ENCODE data around the gene KLHL30. TPM values are rescaled to one million over a fixed set of nuclear protein-coding genes. Genes with fewer than 3 reads are reported as not detected.

KLHL30 gene
- total RNA-seq, 4 donors from 2014 or later = 0.14 to 5.6 TPM; not detected in 2

- in situ Hi-C loops (cut with MboI; ENCODE audit: low pct_ligation_motif_present in 1 of 4, low pct_unique_long_range_greater_than_20kb in 1 of 4, low sequenced_read_pairs in 3 of 4) (no loop called here), intact Hi-C loops (cut with DNase I; ENCODE audit: low total_unique reads) (no loop called here)
- no peak for TF ChIP-seq CTCF (IDR thresholded peaks at IDR 0.05)
- TF ChIP-seq POLR2A (IDR thresholded peaks at IDR 0.05) = no peak
- H3K27me3 ChIP-seq = no peaks in the 10 kb centered on the region
- DNase-seq = peak; percentile 6
- H3K36me3 ChIP-seq = no peaks in the 10 kb centered on the region
- peaks cover 0 to 12% (median 6%) of the 10 kb centered on the region in 4 donors for H3K4me1 ChIP-seq
- no peak overlapping the region for H3K4me3 ChIP-seq
- no peaks in the 10 kb centered on the region for H3K9me3 ChIP-seq
- 86% methylated on average over 21 of the region's 21 CpGs; no CpG with 5 or more reads in 1 of the 2 donors for WGBS, 2 donors (ENCODE audit: low coverage in 1 of 2)
- no peak overlapping the region for H3K27ac ChIP-seq
Measured at GRCh38 chr2:238104691-238105371, 33.6 kb upstream of the KLHL30 start.

DNA sequence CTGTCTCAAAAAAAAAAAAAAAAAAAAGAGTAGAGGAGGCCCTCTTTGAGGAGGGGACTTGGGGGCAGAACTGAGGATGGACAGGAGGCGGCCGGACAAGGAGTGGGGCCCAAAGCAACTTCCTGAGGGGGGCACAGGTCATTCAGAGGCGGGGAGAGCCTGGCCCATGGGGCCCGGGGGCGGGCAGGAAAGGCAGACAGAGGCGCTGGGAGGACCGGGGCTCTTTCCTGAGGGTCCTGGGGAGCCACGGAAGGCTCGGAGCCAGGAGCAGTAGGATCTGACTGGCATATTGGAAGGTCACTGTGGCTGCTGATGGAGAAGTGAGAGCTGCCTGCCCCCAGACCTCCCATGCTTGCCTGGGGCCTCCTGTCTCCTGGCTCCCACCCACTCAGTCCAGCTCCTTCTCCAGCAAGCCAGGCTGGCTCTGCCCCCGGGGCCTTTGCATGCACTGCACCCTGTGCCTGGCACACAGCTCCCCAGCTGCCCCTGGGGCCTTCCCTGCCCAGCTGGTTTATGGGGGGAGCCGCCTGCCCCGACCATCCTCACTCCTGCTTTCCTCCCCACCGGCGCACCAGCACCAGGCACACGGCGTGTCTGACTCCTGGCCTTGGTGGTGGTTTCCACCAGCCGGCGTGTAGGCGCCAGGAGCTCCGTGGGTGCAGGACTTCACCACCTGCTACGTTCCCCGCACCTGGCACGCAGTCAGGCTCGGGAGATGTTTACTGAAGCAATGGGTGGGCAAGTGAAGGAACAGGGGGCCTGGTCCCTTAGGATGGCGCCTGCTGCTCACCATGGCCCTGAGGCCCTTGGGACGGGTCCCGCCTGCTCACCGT is 32.7 kb upstream of the KLHL30 start:
- Histone ChIP-seq H3K4me1 (peaks cover 0 to 12% (median 6%) of the 10 kb centered on the region in 4 donors), H3K27ac (no peak overlapping the region), H3K27me3 (no peaks in the 10 kb centered on the region), H3K36me3 (no peaks in the 10 kb centered on the region), H3K9me3 (no peaks in the 10 kb centered on the region), H3K4me3 (no peak overlapping the region)
- TF ChIP-seq POLR2AphosphoS5 (IDR thresholded peaks at IDR 0.05) = no peak
- peak; percentile 6 for DNase-seq
- in situ Hi-C loops (cut with MboI; ENCODE audit: low pct_ligation_motif_present in 1 of 4, low pct_unique_long_range_greater_than_20kb in 1 of 4, low sequenced_read_pairs in 3 of 4) (no loop called here), intact Hi-C loops (cut with DNase I; ENCODE audit: low total_unique reads) (no loop called here)
- WGBS, 2 donors (ENCODE audit: low coverage in 1 of 2) = 86 to 92% methylated on average over 8 to 22 of the region's 28 CpGs

GRCh38 chr2:238106339-238106697 is 32.1 kb upstream of the KLHL30 start:
- Histone ChIP-seq H3K27me3 (no peaks in the 10 kb centered on the region), H3K4me1 (peaks cover 0 to 12% (median 6%) of the 10 kb centered on the region in 4 donors), H3K36me3 (no peaks in the 10 kb centered on the region), H3K4me3 (no peak overlapping the region), H3K27ac (no peak overlapping the region), H3K9me3 (no peaks in the 10 kb centered on the region)
- TF ChIP-seq POLR2A (IDR thresholded peaks at IDR 0.05) = no peak
- TF ChIP-seq POLR2AphosphoS5 (IDR thresholded peaks at IDR 0.05) = no peak
- no peak for TF ChIP-seq EP300 (IDR thresholded peaks at IDR 0.05; ENCODE audit: low read depth)
- DNase-seq = peak; percentile 8
- in situ Hi-C loops (cut with MboI; ENCODE audit: low pct_ligation_motif_present in 1 of 4, low pct_unique_long_range_greater_than_20kb in 1 of 4, low sequenced_read_pairs in 3 of 4) (no loop called here), intact Hi-C loops (cut with DNase I; ENCODE audit: low total_unique reads) (no loop called here)
- WGBS, 2 donors (ENCODE audit: low coverage in 1 of 2) = 79% methylated on average over 8 of the region's 13 CpGs; no CpG with 5 or more reads in 1 of the 2 donors

- DNase-seq = peak; percentile 39
- intact Hi-C loops (cut with DNase I; ENCODE audit: low total_unique reads) (no loop called here), in situ Hi-C loops (cut with MboI; ENCODE audit: low pct_ligation_motif_present in 1 of 4, low pct_unique_long_range_greater_than_20kb in 1 of 4, low sequenced_read_pairs in 3 of 4) (no loop called here)
- TF ChIP-seq CTCF (IDR thresholded peaks at IDR 0.05) (peak in 4 of 5 experiments; percentile 36 to 51 (median 46)), EP300 (IDR thresholded peaks at IDR 0.05; ENCODE audit: low read depth) (no peak)
- Histone ChIP-seq H3K4me1 (peaks cover 0 to 12% (median 6%) of the 10 kb centered on the region in 4 donors), H3K27ac (no peak overlapping the region), H3K9me3 (no peaks in the 10 kb centered on the region), H3K36me3 (no peaks in the 10 kb centered on the region), H3K4me3 (peak overlapping the region in 3 of 4 donors; percentile 11 to 28 (median 18)), H3K27me3 (no peaks in the 10 kb centered on the region)
- 67% methylated on average over 25 of the region's 28 CpGs; no CpG with 5 or more reads in 1 of the 2 donors for WGBS, 2 donors (ENCODE audit: low coverage in 1 of 2)
Measured at GRCh38 chr2:238106698-238107524, 31.6 kb upstream of the KLHL30 start.

Measured in transverse colon (tissue), 4 donors.